Measurements from ENCODE around the gene COL6A1.

COL6A1 gene

DNA sequence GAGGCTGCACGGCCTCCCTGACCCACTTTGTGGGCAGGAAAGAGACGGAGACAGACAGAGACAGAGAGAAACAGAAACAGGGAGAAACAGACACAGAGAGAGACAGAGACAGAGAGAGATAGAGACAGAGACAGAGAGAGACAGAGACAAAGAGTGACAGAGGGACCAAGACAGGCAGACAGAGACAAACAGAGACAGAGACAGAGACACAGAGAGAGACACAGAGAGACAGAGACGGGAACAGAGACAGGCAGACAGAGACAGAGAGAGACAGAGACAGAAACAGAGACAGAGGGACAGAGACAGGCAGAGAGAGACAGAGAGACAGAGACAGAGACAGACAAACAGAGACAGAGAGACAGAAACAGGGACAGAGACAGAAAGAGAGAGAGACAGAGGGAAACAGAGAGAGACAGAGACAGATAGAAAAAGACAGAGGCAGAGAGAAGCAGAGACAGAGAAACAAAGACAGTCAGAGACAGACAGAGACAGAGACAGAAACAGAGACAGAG lies 3.1 kb downstream of the COL6A1 start:
- no peak for DNase-seq

GRCh38 chr21:45985471-45986315 lies 4.1 kb downstream of the COL6A1 start:
- no peak for DNase-seq

GRCh38 chr21:45986316-45987051 lies 4.9 kb downstream of the COL6A1 start:
- no peak for DNase-seq

DNA sequence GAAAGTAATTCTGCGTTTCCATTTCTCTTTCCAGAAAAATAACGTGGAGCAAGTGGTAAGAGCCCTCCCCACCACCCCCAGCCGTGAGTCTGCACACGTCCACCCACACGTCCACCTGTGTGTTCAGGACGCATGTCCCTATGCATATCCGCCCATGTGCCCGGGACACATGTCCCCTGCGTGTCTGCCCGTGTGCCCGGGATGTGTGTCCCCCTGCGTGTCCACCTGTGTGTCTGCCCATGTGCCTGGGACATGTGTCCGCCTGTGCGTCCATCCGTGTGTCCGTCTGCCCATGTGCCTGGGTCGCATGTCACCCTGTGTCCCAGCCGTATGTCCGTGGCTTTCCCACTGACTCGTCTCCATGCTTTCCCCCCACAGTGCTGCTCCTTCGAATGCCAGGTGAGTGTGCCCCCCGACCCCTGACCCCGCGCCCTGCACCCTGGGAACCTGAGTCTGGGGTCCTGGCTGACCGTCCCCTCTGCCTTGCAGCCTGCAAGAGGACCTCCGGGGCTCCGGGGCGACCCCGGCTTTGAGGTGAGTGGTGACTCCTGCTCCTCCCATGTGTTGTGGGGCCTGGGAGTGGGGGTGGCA lies 5.6 kb downstream of the COL6A1 start:
- no peak for DNase-seq

DNA sequence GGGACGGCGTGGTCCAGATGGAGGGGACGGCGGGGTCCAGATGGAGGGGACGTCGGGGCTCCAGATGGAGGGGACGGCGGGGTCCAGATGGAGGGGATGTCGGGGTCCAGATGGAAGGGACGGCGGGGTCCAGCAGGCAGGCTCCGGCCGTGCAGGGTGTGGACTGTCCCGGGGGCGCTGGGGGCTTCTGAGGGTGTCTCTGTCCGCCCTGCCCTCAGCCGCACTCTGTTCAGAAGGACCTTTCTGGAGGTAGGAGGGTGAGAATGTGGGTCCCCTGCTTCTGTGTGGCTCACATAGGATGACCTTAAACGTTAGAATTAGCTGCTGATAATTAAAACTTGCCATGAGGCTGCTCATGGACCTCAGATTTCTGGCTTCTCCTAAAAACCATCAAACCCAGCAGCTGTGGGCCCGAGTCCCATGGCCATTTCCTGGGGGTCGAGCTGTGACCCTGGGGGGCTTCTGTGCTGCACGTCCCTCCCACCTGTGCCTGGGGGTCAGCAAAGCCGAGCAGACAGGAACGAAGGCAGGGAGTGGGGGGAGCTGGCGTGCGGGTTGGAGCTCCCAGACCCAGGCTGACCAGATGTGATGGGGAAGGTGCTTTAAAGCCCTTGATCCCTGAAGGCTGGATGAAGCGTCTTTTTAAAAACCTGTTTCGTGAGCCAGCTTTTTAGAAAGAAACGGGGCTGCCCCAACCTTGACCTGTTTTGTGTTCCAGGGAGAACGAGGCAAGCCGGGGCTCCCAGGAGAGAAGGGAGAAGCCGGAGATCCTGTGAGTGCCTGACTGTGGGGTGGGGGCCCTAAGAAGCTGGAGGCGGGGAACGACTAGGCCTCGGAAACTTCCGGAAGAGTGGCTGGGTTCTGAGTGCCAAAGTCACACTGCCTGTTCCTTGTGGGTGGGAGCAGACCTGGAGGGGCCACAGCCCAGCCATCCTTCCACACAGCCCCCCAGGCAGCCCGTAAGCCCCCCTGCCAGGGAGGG lies 7.1 kb downstream of the COL6A1 start:
- no peak for DNase-seq

GRCh38 chr21:45989355-45990048 lies 7.9 kb downstream of the COL6A1 start:
- no peak for DNase-seq

DNA sequence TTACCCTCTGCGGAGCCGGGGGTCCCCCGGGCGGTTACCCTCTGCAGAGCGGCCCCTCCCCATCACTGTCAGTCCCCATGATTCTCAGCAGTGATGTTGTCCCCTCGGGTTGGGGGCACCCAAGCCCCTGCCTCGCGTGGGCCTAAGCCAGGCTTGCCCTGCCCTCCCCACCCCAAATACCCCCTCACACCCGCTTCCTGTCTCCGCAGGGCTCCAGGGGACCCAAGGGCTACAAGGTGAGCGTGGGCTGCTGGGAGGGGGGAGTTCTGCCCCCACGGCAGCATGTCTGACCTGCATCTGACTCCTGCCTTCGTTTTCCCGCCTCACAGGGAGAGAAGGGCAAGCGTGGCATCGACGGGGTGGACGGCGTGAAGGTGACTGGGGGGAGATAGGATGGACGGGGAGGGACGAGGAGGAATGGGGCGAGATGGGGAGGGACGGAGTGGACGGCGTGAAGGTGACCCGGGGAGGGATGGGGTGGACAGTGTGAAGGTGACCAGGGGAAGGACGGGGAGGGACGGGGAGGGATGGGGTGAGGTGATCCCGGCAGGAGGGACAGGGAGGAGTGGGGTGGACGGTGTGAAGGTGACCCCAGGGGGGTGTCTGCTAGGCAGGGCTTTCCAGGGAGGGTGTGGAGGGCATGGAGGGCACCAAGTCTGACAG lies 8.6 kb downstream of the COL6A1 start:
- DNase-seq, result no peak

- DNase-seq, result no peak
Measured at GRCh38 chr21:45990741-45991605, 9.4 kb downstream of the COL6A1 start.

DNA sequence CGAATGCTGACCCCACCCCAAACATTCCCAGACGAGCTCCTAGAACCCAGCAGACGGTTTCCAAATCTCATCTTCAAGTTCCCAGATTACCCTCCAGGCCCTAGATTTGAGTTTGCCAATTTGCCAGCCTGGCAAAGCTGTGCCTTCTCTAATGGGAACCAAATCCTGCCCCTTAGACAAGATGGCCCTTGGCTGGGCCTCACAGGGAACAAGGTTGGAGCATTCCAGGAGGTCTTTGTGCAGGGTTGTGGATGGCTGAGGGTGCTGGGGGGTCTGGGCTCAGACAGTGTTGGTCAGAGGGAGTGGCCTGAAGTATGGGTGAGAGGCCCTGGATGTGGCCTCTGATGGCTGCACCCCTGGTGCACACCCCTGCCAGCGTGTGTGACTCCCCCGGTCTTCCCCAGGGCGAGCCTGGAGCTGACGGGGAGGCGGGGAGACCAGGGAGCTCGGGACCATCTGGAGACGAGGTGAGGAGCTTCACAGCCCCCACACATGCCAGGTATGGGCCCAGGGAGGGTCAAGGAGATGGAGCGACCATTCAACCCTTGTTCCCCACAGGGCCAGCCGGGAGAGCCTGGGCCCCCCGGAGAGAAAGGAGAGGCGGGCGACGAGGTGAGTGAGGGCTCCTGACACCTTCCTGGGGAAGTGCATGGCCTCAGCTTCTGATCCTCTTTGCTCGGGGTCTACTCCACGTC lies 10.2 kb downstream of the COL6A1 start:
- DNase-seq, result no peak

- DNase-seq, result no peak
Measured at GRCh38 chr21:45992301-45993209, 11.0 kb downstream of the COL6A1 start.

DNA sequence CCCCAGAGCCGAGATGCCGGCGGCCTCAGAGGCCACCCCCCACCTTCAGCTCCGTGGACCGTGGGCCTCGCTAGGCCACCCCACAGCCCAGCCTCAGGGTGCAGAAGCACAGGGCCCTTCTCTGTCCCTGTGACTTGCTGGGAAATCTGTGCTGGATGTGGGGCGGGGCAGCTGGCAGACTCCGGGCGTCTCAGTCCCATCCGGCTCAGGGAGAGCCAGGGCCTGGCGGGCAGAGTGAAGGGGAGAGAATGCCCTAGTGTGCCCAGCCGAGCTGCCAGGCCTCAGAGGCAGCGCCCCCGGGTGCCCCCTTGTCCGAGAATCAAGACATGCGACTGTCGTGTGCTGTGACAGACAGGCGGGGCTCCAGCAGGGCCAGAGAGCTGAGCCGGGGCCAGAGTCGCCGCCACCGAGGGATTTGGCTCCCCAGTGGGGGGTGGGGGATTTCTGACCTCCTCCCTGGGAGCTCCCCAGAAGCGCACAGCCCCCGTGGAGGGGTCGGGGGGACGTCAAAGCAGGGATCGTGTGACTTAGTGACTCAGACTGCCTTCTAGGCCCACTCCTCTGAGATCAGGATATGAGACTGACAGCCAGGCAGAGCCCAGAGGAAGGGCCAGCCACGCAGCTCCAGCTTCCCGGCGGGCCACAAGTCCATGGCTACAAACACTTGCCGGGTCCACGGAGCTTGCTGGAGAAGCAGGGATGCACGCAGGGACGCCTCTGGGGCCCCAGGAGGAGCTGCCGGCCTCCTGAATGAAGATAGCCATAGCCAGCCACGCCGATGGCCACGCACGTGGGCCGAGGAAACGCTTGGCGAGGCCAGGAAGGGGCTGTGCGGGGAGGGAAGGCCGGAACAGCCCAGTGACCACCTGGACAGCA lies 11.9 kb downstream of the COL6A1 start:
- no peak for DNase-seq

GRCh38 chr21:45994086-45994661 lies 12.6 kb downstream of the COL6A1 start:
- DNase-seq, result no peak

GRCh38 chr21:45994759-45995685 lies 13.5 kb downstream of the COL6A1 start:
- DNase-seq, result no peak

DNA sequence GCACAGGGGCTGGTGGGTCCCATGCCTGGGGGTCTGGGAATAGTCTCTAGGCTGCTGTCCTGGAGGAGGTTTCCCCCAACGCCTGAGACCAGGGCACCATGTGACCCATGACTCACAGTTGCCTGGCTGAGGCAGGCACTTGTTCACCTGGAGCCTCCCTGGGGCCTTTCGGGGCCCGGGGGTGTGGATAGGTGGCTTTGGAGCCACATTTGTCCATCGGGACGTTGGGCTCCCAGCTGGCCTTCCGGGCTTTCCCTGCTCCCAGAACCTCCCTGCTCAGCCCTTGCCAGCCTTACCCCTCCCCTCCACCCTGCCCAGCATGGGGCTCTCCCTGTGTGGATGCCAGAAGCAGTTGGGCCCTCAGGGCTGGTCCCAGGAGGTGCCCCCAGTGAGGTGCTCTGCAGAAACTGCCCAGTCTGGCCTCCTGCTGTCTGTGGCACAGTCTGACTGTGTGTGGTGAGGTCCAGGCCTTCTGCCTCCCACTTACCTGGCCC lies 14.2 kb downstream of the COL6A1 start:
- no peak for DNase-seq
